GM08714 (cell line): ENCODE results near the gene CYP17A1.
"Not testable (repeated sequence)": the region's sequence is repeated elsewhere in the genome, so short reads cannot be mapped to it uniquely, and the experiment has no call there.

ENCODE experiments used
- H3K4me3 ChIP-seq: fragments of 200-500 bp; sonication (Bioruptor generic); 2 replicates; pipeline ENCODE4 v1.5.1; 2014; ENCODE audit warnings: mild to moderate bottlenecking, low read length, inconsistent platforms
- ZNF274 ChIP-seq: IDR thresholded peaks from 2 replicates; pipeline ENCODE4 v1.6.1; 2012; ENCODE audit warnings: mild to moderate bottlenecking, low read depth, low read length

CYP17A1 gene

GRCh38 chr10:102850025-102850518 lies 12.9 kb upstream of the CYP17A1 start:
- TF ChIP-seq ZNF274 = no peak
- no peak overlapping the region for H3K4me3 ChIP-seq

- no peak for TF ChIP-seq ZNF274
- no peak overlapping the region for H3K4me3 ChIP-seq
Measured at GRCh38 chr10:102845352-102845902, 8.2 kb upstream of the CYP17A1 start.

GRCh38 chr10:102844190-102844776 lies 7.1 kb upstream of the CYP17A1 start:
- H3K4me3 ChIP-seq = not testable (repeated sequence)

GRCh38 chr10:102843139-102843538 lies 5.9 kb upstream of the CYP17A1 start:
- H3K4me3 ChIP-seq = not testable (repeated sequence)

GRCh38 chr10:102841827-102842345 lies 4.7 kb upstream of the CYP17A1 start:
- no peak for TF ChIP-seq ZNF274
- no peak overlapping the region for H3K4me3 ChIP-seq

- H3K4me3 ChIP-seq = not testable (repeated sequence)
Measured at GRCh38 chr10:102838276-102838927, 1.2 kb upstream of the CYP17A1 start.

- no peak for TF ChIP-seq ZNF274
- no peak overlapping the region for H3K4me3 ChIP-seq
Measured at GRCh38 chr10:102835007-102835482, 2.2 kb downstream of the CYP17A1 start.

- H3K4me3 ChIP-seq = no peak overlapping the region
- TF ChIP-seq ZNF274 = no peak
Measured at GRCh38 chr10:102834143-102834542, 3.1 kb downstream of the CYP17A1 start.

- no peak overlapping the region for H3K4me3 ChIP-seq
- TF ChIP-seq ZNF274 = no peak
Measured at GRCh38 chr10:102832987-102833386, 4.2 kb downstream of the CYP17A1 start.

- H3K4me3 ChIP-seq = no peak overlapping the region
- TF ChIP-seq ZNF274 = no peak
Measured at GRCh38 chr10:102832248-102832647, 5.0 kb downstream of the CYP17A1 start.

- no peak for TF ChIP-seq ZNF274
- no peak overlapping the region for H3K4me3 ChIP-seq
Measured at GRCh38 chr10:102831322-102832071, 5.7 kb downstream of the CYP17A1 start.

- H3K4me3 ChIP-seq = no peak overlapping the region
- no peak for TF ChIP-seq ZNF274
Measured at GRCh38 chr10:102827597-102827975, 9.6 kb downstream of the CYP17A1 start.

GRCh38 chr10:102826148-102826796 lies 10.9 kb downstream of the CYP17A1 start:
- H3K4me3 ChIP-seq = no peak overlapping the region
- no peak for TF ChIP-seq ZNF274

- H3K4me3 ChIP-seq = no peak overlapping the region
Measured at GRCh38 chr10:102824664-102825063, 12.5 kb downstream of the CYP17A1 start.

More at GRCh38 chr10:102824664-102825063, 12.5 kb downstream of the CYP17A1 start:
- no peak for TF ChIP-seq ZNF274
